HEK293 (cell line): ENCODE data around the gene RHBDF1.

Experiments
- CTCF ChIP-seq: fragments of 450-650 bp; formaldehyde crosslinking; IDR thresholded peaks from 2 replicates; pipeline ENCODE4 v1.5.1; 2016; ENCODE audit warnings: missing biosample characterization, missing genetic modification characterization
- KLF16 ChIP-seq: fragments of 450-650 bp; formaldehyde crosslinking; IDR thresholded peaks from 2 replicates; pipeline ENCODE4 v1.5.1; 2017; ENCODE audit warnings: missing biosample characterization, missing genetic modification characterization
- KLF7 ChIP-seq: fragments of 450-650 bp; formaldehyde crosslinking; IDR thresholded peaks from 2 replicates; pipeline ENCODE4 v1.5.1; 2016; ENCODE audit warnings: missing biosample characterization, missing genetic modification characterization, borderline replicate concordance
- TCF7L2 ChIP-seq: IDR thresholded peaks from 2 replicates; pipeline ENCODE4 v1.6.1; 2011; ENCODE audit warnings: low read depth, mild to moderate bottlenecking, inconsistent platforms, low read length, moderate library complexity, borderline replicate concordance
- YY1 ChIP-seq: fragments of 450-650 bp; formaldehyde crosslinking; IDR thresholded peaks from 2 replicates; pipeline ENCODE4 v1.5.1; 2018; ENCODE audit warnings: missing biosample characterization, missing genetic modification characterization
- ZFP69B ChIP-seq: fragments of 450-650 bp; formaldehyde crosslinking; IDR thresholded peaks from 2 replicates; pipeline ENCODE4 v1.5.1; 2016; ENCODE audit warnings: missing biosample characterization, missing genetic modification characterization
- ZNF175 ChIP-seq: fragments of 450-650 bp; formaldehyde crosslinking; IDR thresholded peaks from 2 replicates; pipeline ENCODE4 v1.5.1; 2016; ENCODE audit warnings: missing biosample characterization, missing genetic modification characterization
- ZNF449 ChIP-seq: fragments of 450-650 bp; formaldehyde crosslinking; IDR thresholded peaks from 2 replicates; pipeline ENCODE4 v1.5.1; 2017; ENCODE audit warnings: missing biosample characterization, mild to moderate bottlenecking, missing genetic modification characterization, moderate library complexity
- TF ChIP-seq, protein P1 (sequence below): fragments of 450-650 bp; formaldehyde crosslinking; IDR thresholded peaks from 2 replicates; pipeline ENCODE4 v1.5.1; 2016; ENCODE audit warnings: missing biosample characterization, missing genetic modification characterization

DNA sequence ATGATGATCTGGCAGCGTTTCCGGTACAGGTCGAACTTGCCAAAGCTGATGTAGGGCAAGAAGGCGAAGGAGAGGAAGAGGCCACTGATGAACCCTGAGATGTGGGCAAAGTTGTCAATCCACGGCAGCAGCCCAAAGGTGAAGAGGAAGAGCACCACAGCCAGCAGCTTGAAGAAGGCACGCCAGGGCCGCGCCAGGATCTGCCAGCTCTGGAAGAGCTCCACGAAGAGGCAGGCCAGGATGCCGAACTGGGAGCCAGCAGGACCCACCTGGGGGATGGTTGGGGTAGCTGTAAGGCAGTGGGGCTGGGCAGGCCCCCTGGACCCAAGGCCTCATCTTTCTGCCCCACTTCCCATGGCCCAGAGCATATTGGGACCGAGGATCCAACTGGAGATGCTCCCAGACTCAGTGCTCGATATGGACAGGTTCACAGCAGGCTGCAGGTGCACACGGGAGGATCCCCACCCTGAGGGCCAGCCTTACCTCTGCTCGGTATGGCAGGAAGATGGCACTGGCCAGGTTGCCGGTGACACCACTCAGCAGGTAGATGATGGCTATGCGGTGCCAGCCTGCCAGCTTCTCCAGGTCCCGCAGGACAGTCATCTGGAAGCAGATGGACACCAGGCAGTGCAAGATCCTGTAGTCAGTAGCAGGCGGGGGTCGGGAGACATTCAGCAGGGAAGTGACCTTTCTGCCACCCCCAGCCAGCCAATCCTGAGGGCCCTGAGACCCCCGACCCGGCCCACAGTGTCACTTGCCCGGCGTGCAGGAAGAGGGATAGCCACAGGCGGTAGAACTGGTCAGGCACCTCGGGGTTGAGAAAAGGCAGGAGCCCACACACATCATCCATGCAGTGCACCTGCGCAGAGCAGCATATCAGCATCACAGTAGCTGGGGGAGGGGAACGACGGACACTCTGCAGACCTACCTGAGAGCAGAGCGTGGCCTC lies 13.7 kb downstream of the RHBDF1 start:
- TF ChIP-seq ZFP69B (tag by site-specific recombination): no peak
- TF ChIP-seq TCF7L2: no peak
- no peak for TF ChIP-seq CTCF (tag by site-specific recombination)
- TF ChIP-seq, protein P1, sequence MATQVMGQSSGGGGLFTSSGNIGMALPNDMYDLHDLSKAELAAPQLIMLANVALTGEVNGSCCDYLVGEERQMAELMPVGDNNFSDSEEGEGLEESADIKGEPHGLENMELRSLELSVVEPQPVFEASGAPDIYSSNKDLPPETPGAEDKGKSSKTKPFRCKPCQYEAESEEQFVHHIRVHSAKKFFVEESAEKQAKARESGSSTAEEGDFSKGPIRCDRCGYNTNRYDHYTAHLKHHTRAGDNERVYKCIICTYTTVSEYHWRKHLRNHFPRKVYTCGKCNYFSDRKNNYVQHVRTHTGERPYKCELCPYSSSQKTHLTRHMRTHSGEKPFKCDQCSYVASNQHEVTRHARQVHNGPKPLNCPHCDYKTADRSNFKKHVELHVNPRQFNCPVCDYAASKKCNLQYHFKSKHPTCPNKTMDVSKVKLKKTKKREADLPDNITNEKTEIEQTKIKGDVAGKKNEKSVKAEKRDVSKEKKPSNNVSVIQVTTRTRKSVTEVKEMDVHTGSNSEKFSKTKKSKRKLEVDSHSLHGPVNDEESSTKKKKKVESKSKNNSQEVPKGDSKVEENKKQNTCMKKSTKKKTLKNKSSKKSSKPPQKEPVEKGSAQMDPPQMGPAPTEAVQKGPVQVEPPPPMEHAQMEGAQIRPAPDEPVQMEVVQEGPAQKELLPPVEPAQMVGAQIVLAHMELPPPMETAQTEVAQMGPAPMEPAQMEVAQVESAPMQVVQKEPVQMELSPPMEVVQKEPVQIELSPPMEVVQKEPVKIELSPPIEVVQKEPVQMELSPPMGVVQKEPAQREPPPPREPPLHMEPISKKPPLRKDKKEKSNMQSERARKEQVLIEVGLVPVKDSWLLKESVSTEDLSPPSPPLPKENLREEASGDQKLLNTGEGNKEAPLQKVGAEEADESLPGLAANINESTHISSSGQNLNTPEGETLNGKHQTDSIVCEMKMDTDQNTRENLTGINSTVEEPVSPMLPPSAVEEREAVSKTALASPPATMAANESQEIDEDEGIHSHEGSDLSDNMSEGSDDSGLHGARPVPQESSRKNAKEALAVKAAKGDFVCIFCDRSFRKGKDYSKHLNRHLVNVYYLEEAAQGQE (tag by site-specific recombination): no peak
- TF ChIP-seq KLF7: no peak
- TF ChIP-seq KLF16: no peak
- TF ChIP-seq YY1 (tag by site-specific recombination): no peak
- no peak for TF ChIP-seq ZNF175 (tag by site-specific recombination)
- no peak for TF ChIP-seq ZNF449 (tag by site-specific recombination)
